ENCODE results near the gene EOMES.
A peak's percentile ranks its signal among the peaks of the same experiment; 100 is the strongest.

EOMES gene

GRCh38 chr3:27720899-27721716, 1.0 kb downstream of the EOMES start:
- peak; percentile 73 for DNase-seq (ENCODE audit: low spot score)

GRCh38 chr3:27719314-27720003, 2.7 kb downstream of the EOMES start:
- no peak for DNase-seq (ENCODE audit: low spot score)

DNA sequence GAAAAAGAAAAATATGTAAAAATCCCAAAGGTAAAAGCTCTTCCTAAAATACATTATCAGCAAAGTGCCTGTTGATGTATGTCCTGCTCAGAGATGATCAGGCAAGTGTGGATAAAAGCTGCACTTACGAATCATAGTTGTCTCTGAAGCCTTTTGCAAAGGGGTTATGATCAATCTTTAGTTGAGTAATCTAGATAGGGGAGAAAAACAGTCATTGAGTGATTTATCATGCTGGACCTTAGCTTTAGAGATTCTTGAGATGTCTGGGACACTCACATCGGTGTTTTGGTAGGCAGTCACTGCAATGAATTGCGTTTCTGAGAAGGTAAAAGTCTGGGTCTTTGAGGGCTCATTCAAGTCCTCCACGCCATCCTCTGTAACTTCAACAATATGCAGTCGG, 3.7 kb downstream of the EOMES start:
- DNase-seq (ENCODE audit: low spot score) = no peak

DNA sequence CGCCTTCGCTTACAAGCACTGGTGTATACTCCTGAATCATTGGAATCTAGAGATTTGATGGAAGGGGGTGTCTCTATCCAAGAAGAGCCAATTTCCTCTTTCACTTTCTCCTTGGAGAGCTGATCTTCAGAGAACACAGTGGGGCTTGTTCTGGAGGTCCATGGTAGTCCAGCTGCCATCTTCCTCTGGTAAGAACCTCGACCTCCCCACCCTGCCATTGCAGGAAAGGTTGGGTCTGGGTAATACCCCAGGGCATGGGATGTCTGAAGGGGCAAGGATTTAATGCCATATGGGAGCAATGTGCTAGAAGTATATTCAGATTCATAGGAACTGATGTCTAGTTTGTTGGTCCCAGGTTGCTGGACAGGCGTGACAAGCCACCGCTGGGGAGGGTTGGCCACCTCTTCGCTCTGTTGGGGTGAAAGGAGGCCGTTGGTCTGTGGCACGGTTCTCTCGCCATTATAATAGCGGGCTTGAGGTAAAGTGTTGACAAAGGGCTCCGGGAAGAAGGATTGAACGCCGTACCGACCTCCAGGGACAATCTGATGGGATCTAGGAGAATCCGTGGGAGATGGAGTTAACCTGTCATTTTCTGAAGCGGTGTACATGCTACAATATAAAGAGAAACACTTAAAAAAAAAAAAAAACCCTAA, 4.8 kb downstream of the EOMES start:
- DNase-seq (ENCODE audit: low spot score) = no peak

GRCh38 chr3:27716309-27716708, 5.8 kb downstream of the EOMES start:
- DNase-seq (ENCODE audit: low spot score) = no peak

DNA sequence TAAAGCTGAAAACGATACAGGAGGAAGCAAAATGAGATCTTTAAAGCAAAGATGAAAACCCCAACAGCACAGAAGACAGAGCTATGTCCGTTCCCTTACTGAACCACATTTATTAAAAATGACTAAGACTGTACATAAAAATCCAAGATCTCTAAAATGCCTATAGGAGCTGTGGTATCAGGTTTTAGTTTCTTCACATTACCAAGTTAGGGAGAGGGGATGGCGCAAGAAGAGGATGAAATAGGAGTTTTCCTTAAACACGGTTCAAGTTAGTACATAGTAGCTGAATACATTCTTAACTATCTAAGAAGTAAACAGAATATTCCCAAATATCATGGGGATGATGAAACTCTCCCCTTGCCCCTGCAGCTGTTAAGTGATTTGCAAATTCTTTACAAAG, 6.3 kb downstream of the EOMES start:
- DNase-seq (ENCODE audit: low spot score) = no peak

GRCh38 chr3:27715454-27715806, 6.7 kb downstream of the EOMES start:
- DNase-seq (ENCODE audit: low spot score) = no peak

DNA sequence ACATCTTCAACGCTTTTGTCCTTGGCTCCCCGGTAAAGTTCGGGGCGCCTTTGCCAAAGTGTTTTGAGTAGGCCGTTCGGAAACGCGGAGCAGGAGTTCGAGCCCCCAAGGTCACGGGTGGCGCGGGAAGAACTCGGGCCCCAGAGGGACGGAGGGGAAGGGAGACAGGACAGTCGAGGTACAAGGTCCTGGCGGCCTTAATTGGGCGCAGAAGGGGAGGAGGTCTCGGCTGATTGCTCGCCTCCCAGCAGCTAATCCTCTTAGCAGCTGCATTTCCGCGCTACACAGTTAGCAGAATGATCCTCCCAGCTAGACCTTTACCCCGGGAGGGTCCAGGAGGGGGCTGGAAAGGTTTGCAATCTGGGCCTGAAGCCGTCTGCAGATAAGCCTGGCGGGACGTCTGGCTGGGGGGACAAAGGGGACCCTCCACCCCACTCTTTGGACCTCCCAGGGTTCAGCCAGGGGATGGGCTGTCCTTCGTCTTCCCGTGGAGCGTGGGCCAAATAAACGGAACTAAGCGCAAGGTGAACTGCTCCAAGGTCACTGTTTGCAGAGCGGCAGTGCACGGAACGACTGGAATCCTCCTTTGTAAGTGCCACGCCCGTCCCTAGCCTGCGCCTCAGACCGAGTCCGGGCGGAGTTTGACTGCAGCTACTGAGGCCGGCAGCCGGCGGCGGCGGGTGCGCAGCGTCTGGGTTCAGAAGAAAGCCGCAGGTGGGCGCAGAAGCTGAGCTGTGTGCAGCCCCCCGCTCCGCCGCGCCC, 7.2 kb downstream of the EOMES start:
- DNase-seq (ENCODE audit: low spot score) = peak; percentile 39

- no peak for DNase-seq (ENCODE audit: low spot score)
Measured at GRCh38 chr3:27714146-27714526, 8.0 kb downstream of the EOMES start.

- DNase-seq (ENCODE audit: low spot score) = no peak
Measured at GRCh38 chr3:27713435-27714145, 8.5 kb downstream of the EOMES start.

GRCh38 chr3:27713078-27713423, 9.1 kb downstream of the EOMES start:
- no peak for DNase-seq (ENCODE audit: low spot score)

DNA sequence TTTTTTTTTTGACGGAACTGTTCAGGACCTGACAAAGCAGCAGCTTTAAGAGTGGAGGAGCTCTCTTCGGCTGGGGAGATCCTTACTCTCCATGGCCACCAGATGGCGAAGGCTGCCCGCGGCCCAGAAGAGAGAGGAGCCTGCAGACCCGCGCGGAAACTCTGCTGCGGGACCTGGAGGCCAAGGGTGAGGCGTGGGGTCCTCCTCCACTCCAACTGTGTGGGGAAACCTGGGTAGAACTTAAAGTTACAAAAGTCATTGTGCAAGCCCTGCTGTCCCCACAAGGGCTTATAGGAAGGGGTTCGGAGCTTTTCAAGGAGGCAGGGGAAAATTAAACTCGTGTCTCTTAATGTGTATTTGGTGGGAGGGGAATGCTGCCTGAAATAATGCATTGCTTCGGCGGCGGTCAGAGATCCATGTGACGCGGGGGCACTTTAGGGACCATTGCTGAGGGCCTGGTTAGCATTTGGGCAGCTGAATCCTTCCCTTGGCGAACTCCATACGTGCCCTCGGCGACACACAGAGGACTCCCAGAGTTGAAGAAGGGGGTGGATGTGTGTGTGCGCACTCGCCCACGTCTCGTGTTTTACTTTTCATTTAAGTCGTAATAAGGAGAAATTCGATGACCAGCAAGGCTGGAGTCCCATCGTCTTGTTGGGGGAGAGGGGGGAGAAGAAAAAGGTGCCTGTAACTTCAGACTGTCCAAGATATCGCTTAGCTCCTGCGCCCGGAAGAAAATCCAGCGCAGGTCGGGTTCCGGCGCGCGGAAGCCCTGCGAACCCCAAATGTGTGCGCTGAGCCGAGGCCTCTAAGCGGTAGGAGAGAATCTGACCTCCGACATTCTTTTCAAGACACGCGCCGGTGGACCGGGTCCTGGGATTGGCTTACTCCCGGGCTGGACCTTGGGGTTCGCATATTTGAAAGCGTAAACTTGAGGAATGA, 9.7 kb downstream of the EOMES start:
- DNase-seq (ENCODE audit: low spot score) = peak; percentile 87

GRCh38 chr3:27708250-27708649, 13.9 kb downstream of the EOMES start:
- DNase-seq (ENCODE audit: low spot score) = no peak

- DNase-seq (ENCODE audit: low spot score) = no peak
Measured at GRCh38 chr3:27699067-27699466, 23.1 kb downstream of the EOMES start.

GRCh38 chr3:27696906-27697305, 25.2 kb downstream of the EOMES start:
- no peak for DNase-seq (ENCODE audit: low spot score)

DNA sequence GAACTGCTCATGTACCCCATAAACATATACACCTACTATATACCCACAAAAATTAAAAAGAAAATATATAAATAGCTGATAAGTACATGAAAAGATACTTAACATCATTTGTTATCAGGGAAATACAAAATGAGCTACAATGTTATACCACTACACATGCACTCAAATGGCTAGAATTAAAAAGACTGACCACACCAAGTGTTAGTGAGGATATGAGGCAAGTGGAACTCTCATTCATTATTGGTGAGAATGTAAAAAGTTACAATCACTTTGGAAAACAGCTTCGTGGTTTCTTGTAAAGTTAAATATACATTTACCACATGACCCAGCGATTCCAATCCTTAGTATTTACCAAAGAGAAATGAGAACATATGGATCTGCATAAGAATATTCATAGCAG, 26.5 kb downstream of the EOMES start:
- no peak for DNase-seq (ENCODE audit: low spot score)

GRCh38 chr3:27688053-27688452, 34.1 kb downstream of the EOMES start:
- no peak for DNase-seq (ENCODE audit: low spot score)

- DNase-seq (ENCODE audit: low spot score) = no peak
Measured at GRCh38 chr3:27686642-27687041, 35.5 kb downstream of the EOMES start.

DNA sequence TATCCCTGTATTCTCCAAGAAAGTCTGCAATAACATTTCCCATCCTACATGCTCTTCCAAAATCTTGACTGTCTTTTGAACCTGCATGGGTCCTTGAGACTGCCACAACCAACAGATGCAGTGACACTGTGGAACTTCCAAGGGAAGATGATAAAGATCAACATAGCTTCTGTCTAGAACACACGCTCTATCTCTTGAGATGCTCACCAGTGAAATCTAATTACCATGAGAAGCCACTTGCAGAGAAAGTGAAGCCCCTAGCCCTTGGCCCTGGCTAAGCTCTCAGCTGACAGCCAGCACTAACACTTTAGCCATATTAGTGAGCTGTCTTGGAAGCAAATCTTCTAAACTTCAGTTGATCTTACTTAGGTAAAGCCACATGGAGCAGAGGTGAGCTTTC, 36.6 kb downstream of the EOMES start:
- no peak for DNase-seq (ENCODE audit: low spot score)

DNA sequence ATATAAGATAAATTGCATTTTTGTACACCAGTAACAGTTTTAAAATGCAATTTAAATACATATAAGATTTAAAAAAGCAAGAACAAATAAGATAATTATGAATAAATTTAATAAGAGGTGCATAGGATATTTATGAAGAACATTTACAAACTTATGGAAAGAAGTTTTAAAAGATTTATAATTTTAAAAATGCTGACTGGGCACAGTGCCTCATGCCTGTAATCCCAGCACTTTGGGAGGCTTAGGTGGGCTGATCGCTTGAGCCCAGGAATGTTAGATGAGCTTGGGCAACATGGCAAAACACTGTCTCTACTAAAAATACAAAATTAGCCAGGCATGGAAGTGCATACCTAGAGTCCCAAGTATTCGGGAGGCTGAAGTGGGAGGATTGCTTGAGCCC, 37.8 kb downstream of the EOMES start:
- DNase-seq (ENCODE audit: low spot score) = no peak

GRCh38 chr3:27681249-27681748, 40.8 kb downstream of the EOMES start:
- peak; percentile 67 for DNase-seq (ENCODE audit: low spot score)
